GM15510 (cell line): ENCODE results near the gene RAB3B.

Source experiments
- POLR2A ChIP-seq: IDR thresholded peaks from 3 replicates; pipeline ENCODE4 v1.6.1; 2011; ENCODE audit warnings: borderline replicate concordance; ENCODE audit not compliant: insufficient read length; ENCODE audit errors: extremely low read depth

The RAB3B gene

GRCh38 chr1:51875291-51875772 lies 115.2 kb downstream of the RAB3B start:
- TF ChIP-seq POLR2A = no peak

GRCh38 chr1:51871351-51871975 lies 119.0 kb downstream of the RAB3B start:
- no peak for TF ChIP-seq POLR2A

GRCh38 chr1:51870603-51871350 lies 119.7 kb downstream of the RAB3B start:
- no peak for TF ChIP-seq POLR2A

- no peak for TF ChIP-seq POLR2A
Observed at GRCh38 chr1:51867479-51868232, 122.8 kb downstream of the RAB3B start.

GRCh38 chr1:51863384-51863783 lies 127.1 kb downstream of the RAB3B start:
- no peak for TF ChIP-seq POLR2A

- TF ChIP-seq POLR2A = no peak
Observed at GRCh38 chr1:51861669-51862068, 128.8 kb downstream of the RAB3B start.

- TF ChIP-seq POLR2A = no peak
Observed at GRCh38 chr1:51859735-51860134, 130.8 kb downstream of the RAB3B start.

- TF ChIP-seq POLR2A = no peak
Observed at GRCh38 chr1:51859333-51859732, 131.2 kb downstream of the RAB3B start.

- TF ChIP-seq POLR2A = no peak
Observed at GRCh38 chr1:51858892-51859291, 131.6 kb downstream of the RAB3B start.
